Measurements from ENCODE around the gene RIMBP2. TPM values are rescaled to one million over a fixed set of nuclear protein-coding genes. Genes with fewer than 3 reads are reported as not detected.

The RIMBP2 gene
- total and polyA plus RNA-seq, 11 donors: 2.1 TPM; not detected in 10

DNA sequence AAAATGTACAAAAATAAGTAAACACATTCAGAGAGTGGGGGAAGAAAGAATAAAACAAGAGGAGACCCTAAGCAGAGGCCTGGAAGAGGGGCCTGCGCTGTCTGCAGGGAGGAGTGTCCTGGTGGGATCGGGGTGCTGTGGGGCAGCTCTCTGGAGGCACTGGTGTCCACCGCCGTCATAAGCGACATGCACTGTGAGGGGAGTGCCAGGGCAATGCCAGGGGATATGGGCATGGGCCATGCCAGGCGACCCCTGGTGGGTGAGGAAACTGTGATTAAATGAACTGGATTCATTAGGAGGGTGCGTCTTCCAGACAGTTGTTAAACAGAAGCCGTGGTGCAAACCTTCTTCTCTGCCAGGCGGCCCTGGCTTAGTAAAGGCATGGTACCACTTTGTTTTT lies 261.8 kb downstream of the RIMBP2 start:
- no peak overlapping the region for H3K4me3 ChIP-seq
- ATAC-seq (no peak), DNase-seq (no peak)
- peaks cover 0 to 6% (median 0%) of the 10 kb centered on the region in 12 donors for H3K4me1 ChIP-seq
- no peak overlapping the region for H3K27ac ChIP-seq
- 86 to 90% (median 87%) methylated on average over 9 of the region's 9 CpGs for WGBS, 4 donors
- TF ChIP-seq, protein P1, sequence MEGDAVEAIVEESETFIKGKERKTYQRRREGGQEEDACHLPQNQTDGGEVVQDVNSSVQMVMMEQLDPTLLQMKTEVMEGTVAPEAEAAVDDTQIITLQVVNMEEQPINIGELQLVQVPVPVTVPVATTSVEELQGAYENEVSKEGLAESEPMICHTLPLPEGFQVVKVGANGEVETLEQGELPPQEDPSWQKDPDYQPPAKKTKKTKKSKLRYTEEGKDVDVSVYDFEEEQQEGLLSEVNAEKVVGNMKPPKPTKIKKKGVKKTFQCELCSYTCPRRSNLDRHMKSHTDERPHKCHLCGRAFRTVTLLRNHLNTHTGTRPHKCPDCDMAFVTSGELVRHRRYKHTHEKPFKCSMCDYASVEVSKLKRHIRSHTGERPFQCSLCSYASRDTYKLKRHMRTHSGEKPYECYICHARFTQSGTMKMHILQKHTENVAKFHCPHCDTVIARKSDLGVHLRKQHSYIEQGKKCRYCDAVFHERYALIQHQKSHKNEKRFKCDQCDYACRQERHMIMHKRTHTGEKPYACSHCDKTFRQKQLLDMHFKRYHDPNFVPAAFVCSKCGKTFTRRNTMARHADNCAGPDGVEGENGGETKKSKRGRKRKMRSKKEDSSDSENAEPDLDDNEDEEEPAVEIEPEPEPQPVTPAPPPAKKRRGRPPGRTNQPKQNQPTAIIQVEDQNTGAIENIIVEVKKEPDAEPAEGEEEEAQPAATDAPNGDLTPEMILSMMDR (IDR thresholded peaks at IDR 0.05): no peak
- no peak for TF ChIP-seq POLR2A (IDR thresholded peaks at IDR 0.05)
- peaks cover 0 to under 1% (median 0%) of the 10 kb centered on the region in 9 donors for H3K27me3 ChIP-seq
- intact Hi-C loops (cut with DNase I): no loop called here
- no peaks in the 10 kb centered on the region for H3K36me3 ChIP-seq
- no peaks in the 10 kb centered on the region for H3K9me3 ChIP-seq

DNA sequence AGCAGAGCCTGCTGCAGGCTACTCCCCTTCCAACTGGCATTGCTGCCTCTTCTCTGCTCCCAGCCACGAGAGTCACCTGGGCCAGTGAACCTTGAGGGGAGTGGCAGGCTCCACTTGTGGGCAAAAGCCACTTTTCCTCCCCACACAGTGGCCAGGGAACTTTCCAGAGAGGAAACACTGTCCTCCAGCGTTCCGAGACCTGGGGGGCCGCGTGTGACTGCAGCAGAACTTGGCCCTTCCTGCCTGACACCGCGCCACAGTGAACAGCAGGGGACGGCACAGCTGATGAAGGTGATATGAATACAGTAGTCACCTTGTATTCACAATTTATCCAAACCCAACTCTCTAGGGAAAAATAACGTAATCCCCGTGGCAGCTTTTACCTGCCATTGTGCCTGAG lies 263.6 kb downstream of the RIMBP2 start:
- ATAC-seq (no peak), DNase-seq (no peak)
- 68 to 75% (median 72%) methylated on average over 4 to 10 of the region's 10 CpGs for WGBS, 4 donors
- H3K27ac ChIP-seq: no peak overlapping the region
- intact Hi-C loops (cut with DNase I): no loop called here
- peaks cover 0 to 5% (median 0%) of the 10 kb centered on the region in 12 donors for H3K4me1 ChIP-seq
- no peak for TF ChIP-seq POLR2A (IDR thresholded peaks at IDR 0.05)
- TF ChIP-seq, protein P1 (IDR thresholded peaks at IDR 0.05): no peak
- H3K9me3 ChIP-seq: no peaks in the 10 kb centered on the region
- H3K27me3 ChIP-seq: peaks cover 0 to 5% (median 0%) of the 10 kb centered on the region in 9 donors
- H3K4me3 ChIP-seq: no peak overlapping the region
- no peaks in the 10 kb centered on the region for H3K36me3 ChIP-seq

DNA sequence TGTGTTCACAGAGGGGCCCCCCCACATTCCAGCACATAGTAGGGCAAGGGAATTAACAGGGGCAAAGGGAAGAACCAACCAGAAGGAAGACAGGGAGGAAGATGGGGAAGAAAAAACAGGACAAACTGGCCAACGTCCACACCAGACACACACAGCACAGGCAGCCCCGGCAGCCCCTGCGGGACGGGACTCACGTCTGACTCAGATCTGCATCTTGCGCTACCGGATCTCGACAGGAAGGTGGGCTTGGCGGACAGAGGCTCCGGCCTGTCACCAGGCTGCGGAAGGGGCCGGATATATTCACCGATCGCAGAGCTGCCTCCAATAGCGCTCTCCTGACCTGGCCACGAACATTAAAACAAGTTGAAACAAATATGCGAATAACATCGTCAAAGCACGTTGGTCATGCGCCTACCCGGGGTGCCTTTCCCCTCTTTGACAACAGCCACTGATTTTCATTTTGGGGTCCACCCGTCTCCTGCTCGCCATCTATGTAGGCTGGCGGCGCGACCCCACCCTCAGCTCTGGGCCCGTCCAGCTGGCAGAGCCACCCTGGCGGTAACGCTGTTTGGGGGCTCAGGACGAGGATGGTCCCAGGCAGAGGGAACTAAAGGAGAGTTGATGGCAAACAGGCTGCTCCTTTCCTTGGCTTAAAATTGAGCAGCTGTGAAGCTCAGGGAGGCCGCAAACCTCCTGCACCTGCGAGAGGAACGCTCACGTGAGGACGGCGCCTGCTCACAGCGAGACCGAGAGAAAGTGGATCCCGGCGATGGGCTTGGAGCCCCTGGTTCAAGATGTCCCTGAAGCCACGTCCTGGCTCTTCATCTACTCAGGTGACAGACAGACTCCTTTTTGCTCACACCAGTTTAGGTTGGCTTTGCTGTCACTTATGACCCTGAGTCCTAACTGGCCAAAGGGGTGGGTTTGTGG lies 264.8 kb downstream of the RIMBP2 start:
- Histone ChIP-seq H3K9me3 (no peaks in the 10 kb centered on the region), H3K27ac (no peak overlapping the region), H3K4me3 (no peak overlapping the region), H3K4me1 (no peaks in the 10 kb centered on the region), H3K36me3 (no peaks in the 10 kb centered on the region), H3K27me3 (peaks cover 0 to 5% (median 0%) of the 10 kb centered on the region in 9 donors)
- TF ChIP-seq POLR2A (IDR thresholded peaks at IDR 0.05): no peak
- DNase-seq (peak in 1 of 5 donors; percentile 52), ATAC-seq (no peak)
- 83 to 86% (median 84%) methylated on average over 41 of the region's 41 CpGs for WGBS, 4 donors
- intact Hi-C loops (cut with DNase I): no loop called here

DNA sequence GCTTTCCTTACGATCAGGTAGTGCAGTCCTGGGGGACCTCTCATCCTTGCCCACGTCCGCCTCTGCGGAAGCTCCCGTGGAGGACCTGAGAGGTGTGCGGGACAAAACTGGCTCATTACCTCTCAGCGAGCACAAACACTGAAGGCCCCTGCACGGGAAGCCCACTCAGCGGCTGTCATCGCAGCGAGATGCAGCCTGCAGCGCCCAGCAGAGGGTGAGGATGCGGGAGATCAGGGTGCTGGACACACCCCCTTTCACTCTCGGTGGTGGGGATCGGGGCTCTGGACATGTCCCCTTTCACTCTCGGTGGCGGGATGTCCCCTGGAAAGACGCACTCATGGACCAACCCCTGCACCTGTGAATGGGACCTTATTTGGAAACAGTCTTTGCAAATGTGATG lies 266.8 kb downstream of the RIMBP2 start:
- ATAC-seq (no peak), DNase-seq (peak in 1 of 5 donors; percentile 30)
- 68 to 87% (median 79%) methylated on average over 17 to 18 of the region's 18 CpGs for WGBS, 4 donors
- no peaks in the 10 kb centered on the region for H3K36me3 ChIP-seq
- no peaks in the 10 kb centered on the region for H3K9me3 ChIP-seq
- H3K4me3 ChIP-seq: no peak overlapping the region
- intact Hi-C loops (cut with DNase I): no loop called here
- no peaks in the 10 kb centered on the region for H3K4me1 ChIP-seq
- H3K27me3 ChIP-seq: peaks cover 0 to 5% (median 0%) of the 10 kb centered on the region in 9 donors
- no peak overlapping the region for H3K27ac ChIP-seq
- no peak for TF ChIP-seq POLR2A (IDR thresholded peaks at IDR 0.05)
- TF ChIP-seq, protein P1 (IDR thresholded peaks at IDR 0.05): no peak
